ENCODE data around the gene NCAPH2. TPM values are rescaled to one million over a fixed set of nuclear protein-coding genes. Genes with fewer than 3 reads are reported as not detected.

NCAPH2 gene
- total and polyA plus RNA-seq, 2 of the 13 experiments (the other 11 are each of a cell fraction or from before 2014, with no cell fraction given): 28.1 to 64.4 TPM

- TF ChIP-seq, protein P1, sequence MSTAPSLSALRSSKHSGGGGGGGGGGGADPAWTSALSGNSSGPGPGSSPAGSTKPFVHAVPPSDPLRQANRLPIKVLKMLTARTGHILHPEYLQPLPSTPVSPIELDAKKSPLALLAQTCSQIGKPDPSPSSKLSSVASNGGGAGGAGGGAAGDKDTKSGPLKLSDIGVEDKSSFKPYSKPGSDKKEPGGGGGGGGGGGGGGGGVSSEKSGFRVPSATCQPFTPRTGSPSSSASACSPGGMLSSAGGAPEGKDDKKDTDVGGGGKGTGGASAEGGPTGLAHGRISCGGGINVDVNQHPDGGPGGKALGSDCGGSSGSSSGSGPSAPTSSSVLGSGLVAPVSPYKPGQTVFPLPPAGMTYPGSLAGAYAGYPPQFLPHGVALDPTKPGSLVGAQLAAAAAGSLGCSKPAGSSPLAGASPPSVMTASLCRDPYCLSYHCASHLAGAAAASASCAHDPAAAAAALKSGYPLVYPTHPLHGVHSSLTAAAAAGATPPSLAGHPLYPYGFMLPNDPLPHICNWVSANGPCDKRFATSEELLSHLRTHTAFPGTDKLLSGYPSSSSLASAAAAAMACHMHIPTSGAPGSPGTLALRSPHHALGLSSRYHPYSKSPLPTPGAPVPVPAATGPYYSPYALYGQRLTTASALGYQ (CRISPR knock-in tag; IDR thresholded peaks at IDR 0.05): no peak
- TF ChIP-seq ZNF607 (CRISPR knock-in tag; IDR thresholded peaks at IDR 0.05; ENCODE audit: borderline replicate concordance) (0 out of 2 replicates have a peak, but pooled peaks have one; percentile 49), REPIN1 (CRISPR knock-in tag; IDR thresholded peaks at IDR 0.05; ENCODE audit: borderline replicate concordance, low read depth) (no peak), RBM39 (IDR thresholded peaks at IDR 0.05; ENCODE audit: low read depth, low read length, poor library complexity, severe bottlenecking) (peak; percentile 63), NR3C1 (CRISPR knock-in tag; IDR thresholded peaks at IDR 0.05) (no peak), CBX5 (CRISPR knock-in tag; IDR thresholded peaks at IDR 0.05; ENCODE audit: borderline replicate concordance) (0 out of 2 replicates have a peak, but pooled peaks have one; percentile 12), ZNF501 (CRISPR knock-in tag; IDR thresholded peaks at IDR 0.05) (peak; percentile 83), CENPX (CRISPR knock-in tag; IDR thresholded peaks at IDR 0.05) (no peak), BCL6 (CRISPR knock-in tag; IDR thresholded peaks at IDR 0.05) (peak; percentile 37; the same call in 1 of the 2 replicates), LCORL (IDR thresholded peaks at IDR 0.05) (no peak), LCORL (CRISPR knock-in tag; IDR thresholded peaks at IDR 0.05) (peak; percentile 68), NR2F2 (IDR thresholded peaks at IDR 0.05; ENCODE audit: borderline replicate concordance, low read depth) (peak; percentile 18; the same call in 1 of the 2 replicates), MIER3 (CRISPR knock-in tag; IDR thresholded peaks at IDR 0.05; ENCODE audit: borderline replicate concordance) (peak; percentile 45; the same call in 1 of the 2 replicates), CTCF (CRISPR knock-in tag; IDR thresholded peaks at IDR 0.05) (peak; percentile 95)
- TF ChIP-seq, protein P2, sequence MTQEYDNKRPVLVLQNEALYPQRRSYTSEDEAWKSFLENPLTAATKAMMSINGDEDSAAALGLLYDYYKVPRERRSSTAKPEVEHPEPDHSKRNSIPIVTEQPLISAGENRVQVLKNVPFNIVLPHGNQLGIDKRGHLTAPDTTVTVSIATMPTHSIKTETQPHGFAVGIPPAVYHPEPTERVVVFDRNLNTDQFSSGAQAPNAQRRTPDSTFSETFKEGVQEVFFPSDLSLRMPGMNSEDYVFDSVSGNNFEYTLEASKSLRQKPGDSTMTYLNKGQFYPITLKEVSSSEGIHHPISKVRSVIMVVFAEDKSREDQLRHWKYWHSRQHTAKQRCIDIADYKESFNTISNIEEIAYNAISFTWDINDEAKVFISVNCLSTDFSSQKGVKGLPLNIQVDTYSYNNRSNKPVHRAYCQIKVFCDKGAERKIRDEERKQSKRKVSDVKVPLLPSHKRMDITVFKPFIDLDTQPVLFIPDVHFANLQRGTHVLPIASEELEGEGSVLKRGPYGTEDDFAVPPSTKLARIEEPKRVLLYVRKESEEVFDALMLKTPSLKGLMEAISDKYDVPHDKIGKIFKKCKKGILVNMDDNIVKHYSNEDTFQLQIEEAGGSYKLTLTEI (CRISPR knock-in tag; conservative IDR thresholded peaks at IDR 0.05): no peak
- TF ChIP-seq, protein P3, sequence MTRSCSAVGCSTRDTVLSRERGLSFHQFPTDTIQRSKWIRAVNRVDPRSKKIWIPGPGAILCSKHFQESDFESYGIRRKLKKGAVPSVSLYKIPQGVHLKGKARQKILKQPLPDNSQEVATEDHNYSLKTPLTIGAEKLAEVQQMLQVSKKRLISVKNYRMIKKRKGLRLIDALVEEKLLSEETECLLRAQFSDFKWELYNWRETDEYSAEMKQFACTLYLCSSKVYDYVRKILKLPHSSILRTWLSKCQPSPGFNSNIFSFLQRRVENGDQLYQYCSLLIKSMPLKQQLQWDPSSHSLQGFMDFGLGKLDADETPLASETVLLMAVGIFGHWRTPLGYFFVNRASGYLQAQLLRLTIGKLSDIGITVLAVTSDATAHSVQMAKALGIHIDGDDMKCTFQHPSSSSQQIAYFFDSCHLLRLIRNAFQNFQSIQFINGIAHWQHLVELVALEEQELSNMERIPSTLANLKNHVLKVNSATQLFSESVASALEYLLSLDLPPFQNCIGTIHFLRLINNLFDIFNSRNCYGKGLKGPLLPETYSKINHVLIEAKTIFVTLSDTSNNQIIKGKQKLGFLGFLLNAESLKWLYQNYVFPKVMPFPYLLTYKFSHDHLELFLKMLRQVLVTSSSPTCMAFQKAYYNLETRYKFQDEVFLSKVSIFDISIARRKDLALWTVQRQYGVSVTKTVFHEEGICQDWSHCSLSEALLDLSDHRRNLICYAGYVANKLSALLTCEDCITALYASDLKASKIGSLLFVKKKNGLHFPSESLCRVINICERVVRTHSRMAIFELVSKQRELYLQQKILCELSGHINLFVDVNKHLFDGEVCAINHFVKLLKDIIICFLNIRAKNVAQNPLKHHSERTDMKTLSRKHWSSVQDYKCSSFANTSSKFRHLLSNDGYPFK (CRISPR knock-in tag; IDR thresholded peaks at IDR 0.05; ENCODE audit: borderline replicate concordance): peak; percentile 35; the same call in 1 of the 2 replicates
- TF ChIP-seq, protein P4, sequence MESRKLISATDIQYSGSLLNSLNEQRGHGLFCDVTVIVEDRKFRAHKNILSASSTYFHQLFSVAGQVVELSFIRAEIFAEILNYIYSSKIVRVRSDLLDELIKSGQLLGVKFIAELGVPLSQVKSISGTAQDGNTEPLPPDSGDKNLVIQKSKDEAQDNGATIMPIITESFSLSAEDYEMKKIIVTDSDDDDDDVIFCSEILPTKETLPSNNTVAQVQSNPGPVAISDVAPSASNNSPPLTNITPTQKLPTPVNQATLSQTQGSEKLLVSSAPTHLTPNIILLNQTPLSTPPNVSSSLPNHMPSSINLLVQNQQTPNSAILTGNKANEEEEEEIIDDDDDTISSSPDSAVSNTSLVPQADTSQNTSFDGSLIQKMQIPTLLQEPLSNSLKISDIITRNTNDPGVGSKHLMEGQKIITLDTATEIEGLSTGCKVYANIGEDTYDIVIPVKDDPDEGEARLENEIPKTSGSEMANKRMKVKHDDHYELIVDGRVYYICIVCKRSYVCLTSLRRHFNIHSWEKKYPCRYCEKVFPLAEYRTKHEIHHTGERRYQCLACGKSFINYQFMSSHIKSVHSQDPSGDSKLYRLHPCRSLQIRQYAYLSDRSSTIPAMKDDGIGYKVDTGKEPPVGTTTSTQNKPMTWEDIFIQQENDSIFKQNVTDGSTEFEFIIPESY (CRISPR knock-in tag; IDR thresholded peaks at IDR 0.05): peak; percentile 37; the same call in 1 of the 2 replicates
Observed at GRCh38 chr22:50562523-50563412, 54.7 kb downstream of the NCAPH2 start, which contains the start of gene SYCE3 (continued).

Data from HepG2 (cell line).